Smooth muscle cell (in vitro differentiated cells): ENCODE results near the gene WDR26. TPM values are rescaled to one million over a fixed set of nuclear protein-coding genes. Genes with fewer than 3 reads are reported as not detected.

ENCODE experiments used
- DNase-seq: peaks from one replicate; lab custom pipeline; 2025; ENCODE audit not compliant: unreplicated experiment; lab: John Stamatoyannopoulos, UW
- H2AFZ ChIP-seq: fragments of 200-600 bp; sonication (generic); 2 replicates; pipeline ENCODE4 v1.6.0; 2016; ENCODE audit warnings: antibody characterized with exemption, low read depth, mild to moderate bottlenecking
- H3F3A ChIP-seq: fragments of 200-600 bp; sonication (generic); 2 replicates; pipeline ENCODE4 v1.6.0; 2017; ENCODE audit warnings: antibody characterized with exemption, low read depth
- H3K27ac ChIP-seq: fragments of 200-600 bp; sonication (generic); 2 replicates; pipeline ENCODE4 v1.5.1; 2016; ENCODE audit warnings: low read depth, mild to moderate bottlenecking
- H3K27me3 ChIP-seq: fragments of 200-600 bp; sonication (generic); 2 replicates; pipeline ENCODE4 v1.6.1; 2016; ENCODE audit warnings: low read depth, mild to moderate bottlenecking
- H3K36me3 ChIP-seq: fragments of 200-600 bp; sonication (generic); 2 replicates; pipeline ENCODE4 v1.5.1; 2016; ENCODE audit warnings: low read depth
- H3K4me1 ChIP-seq: fragments of 200-600 bp; sonication (generic); 2 replicates; pipeline ENCODE4 v1.5.1; 2016; ENCODE audit warnings: low read depth
- H3K4me2 ChIP-seq: fragments of 200-600 bp; sonication (generic); 2 replicates; pipeline ENCODE4 v1.6.0; 2016; ENCODE audit warnings: mild to moderate bottlenecking
- H3K4me3 ChIP-seq: fragments of 200-600 bp; sonication (generic); 2 replicates; pipeline ENCODE4 v1.5.1; 2016; ENCODE audit warnings: mild to moderate bottlenecking
- H3K79me2 ChIP-seq: fragments of 200-600 bp; sonication (generic); 2 replicates; pipeline ENCODE4 v1.6.0; 2016; ENCODE audit warnings: low read depth, mild to moderate bottlenecking
- H3K9ac ChIP-seq: fragments of 200-600 bp; sonication (generic); 2 replicates; pipeline ENCODE4 v1.6.0; 2016; ENCODE audit warnings: low read depth
- H3K9me3 ChIP-seq: fragments of 200-600 bp; sonication (generic); replicated peaks from 2 replicates; pipeline ENCODE4 v1.5.1; 2016; ENCODE audit warnings: low read depth
- H4K20me1 ChIP-seq: fragments of 200-600 bp; sonication (generic); 2 replicates; pipeline ENCODE4 v1.6.0; 2016; ENCODE audit warnings: low read depth
- WGBS: methylation state at CpG from one replicate; pipeline ENCODE4 v1.1.7; 2016; ENCODE audit warnings: low lambda C conversion rate; 5-methylcytosine and 5-hydroxymethylcytosine counted together
- polyA plus RNA-seq: library from polyadenylated mRNA; unstranded; fragments of >200 nt; fragmentation: Nextera tagmentation; extraction: Ambion mirVana; gene quantifications from 2 replicates; pipeline ENCODE4 v1.2.1, GENCODE V29; 2016
- total RNA-seq: library from RNA; depleted of rRNA; stranded (reverse); fragments of >200 nt; gene quantifications from 2 replicates; pipeline ENCODE4 v1.2.3, GENCODE V29; 2014
- TF ChIP-seq, protein P1 (sequence below): fragments of 200-600 bp; sonication (generic); IDR thresholded peaks from 2 replicates; pipeline ENCODE4 v1.5.1; 2017; ENCODE audit warnings: borderline replicate concordance, mild to moderate bottlenecking, antibody characterized with exemption; ENCODE audit not compliant: insufficient read depth, poor library complexity, severe bottlenecking

WDR26 gene
- total and polyA plus RNA-seq, 2 experiments from 2014 or later: 8.6 to 81.4 TPM

DNA sequence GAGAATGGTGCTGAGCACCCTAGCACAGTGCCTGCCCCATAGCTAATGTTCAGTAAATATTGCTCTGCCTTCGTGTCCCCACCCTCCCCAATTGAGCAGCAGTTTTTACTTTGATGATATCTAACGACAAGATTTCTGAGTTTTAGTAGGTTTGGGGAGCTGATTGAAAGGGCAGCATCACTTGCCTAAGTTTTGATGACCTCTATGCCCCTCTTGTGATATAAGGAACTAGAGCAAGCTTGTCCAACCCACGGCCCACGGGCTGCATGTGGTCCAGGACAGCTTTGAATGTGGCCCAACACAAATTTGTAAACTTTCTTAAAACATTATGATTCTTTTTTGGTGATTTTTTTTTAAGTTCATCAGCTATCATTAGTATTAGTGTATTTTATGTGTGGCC, 76.4 kb downstream of the WDR26 start:
- no peaks in the 10 kb centered on the region for H3F3A ChIP-seq
- no peaks in the 10 kb centered on the region for H3K9me3 ChIP-seq
- H3K27me3 ChIP-seq: no peaks in the 10 kb centered on the region
- TF ChIP-seq, protein P1, sequence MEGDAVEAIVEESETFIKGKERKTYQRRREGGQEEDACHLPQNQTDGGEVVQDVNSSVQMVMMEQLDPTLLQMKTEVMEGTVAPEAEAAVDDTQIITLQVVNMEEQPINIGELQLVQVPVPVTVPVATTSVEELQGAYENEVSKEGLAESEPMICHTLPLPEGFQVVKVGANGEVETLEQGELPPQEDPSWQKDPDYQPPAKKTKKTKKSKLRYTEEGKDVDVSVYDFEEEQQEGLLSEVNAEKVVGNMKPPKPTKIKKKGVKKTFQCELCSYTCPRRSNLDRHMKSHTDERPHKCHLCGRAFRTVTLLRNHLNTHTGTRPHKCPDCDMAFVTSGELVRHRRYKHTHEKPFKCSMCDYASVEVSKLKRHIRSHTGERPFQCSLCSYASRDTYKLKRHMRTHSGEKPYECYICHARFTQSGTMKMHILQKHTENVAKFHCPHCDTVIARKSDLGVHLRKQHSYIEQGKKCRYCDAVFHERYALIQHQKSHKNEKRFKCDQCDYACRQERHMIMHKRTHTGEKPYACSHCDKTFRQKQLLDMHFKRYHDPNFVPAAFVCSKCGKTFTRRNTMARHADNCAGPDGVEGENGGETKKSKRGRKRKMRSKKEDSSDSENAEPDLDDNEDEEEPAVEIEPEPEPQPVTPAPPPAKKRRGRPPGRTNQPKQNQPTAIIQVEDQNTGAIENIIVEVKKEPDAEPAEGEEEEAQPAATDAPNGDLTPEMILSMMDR: no peak
- DNase-seq: no peak
- H4K20me1 ChIP-seq: peaks cover 55% of the 10 kb centered on the region
- no peaks in the 10 kb centered on the region for H3K36me3 ChIP-seq
- H3K79me2 ChIP-seq: peaks cover 61% of the 10 kb centered on the region
- peak overlapping the region; percentile 81 for H3K4me3 ChIP-seq
- no peak overlapping the region for H3K27ac ChIP-seq
- H3K4me1 ChIP-seq: peaks cover 9% of the 10 kb centered on the region
- WGBS: 66% methylated on average over 4 of the region's 4 CpGs
- no peak overlapping the region for H3K9ac ChIP-seq
- H3K4me2 ChIP-seq: peak overlapping the region; percentile 92
- H2AFZ ChIP-seq: no peak overlapping the region

DNA sequence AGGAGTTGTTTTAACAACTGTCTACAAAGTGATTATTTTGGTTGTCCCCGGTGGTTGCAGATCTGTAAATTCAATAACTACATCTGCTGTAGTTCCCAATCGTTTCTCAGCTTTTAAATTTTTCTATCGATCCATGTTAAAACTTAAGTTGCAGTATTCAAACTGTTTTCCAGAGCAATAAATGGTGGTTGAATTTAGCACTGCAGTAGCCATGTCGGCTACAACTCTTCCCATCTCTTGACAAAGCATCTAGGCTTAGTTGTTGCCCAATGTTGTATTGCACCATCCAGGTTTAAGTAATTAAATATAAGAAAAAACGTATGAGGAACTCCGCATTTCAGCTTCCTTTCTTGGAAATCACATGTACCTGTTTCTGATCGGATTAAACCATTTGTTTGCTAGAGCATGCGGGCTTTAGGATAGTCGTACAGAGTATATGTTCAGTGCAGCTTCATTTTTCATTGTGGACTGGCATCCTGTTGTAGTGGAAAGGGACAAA, 76.9 kb downstream of the WDR26 start:
- peak overlapping the region; percentile 89 for H2AFZ ChIP-seq
- peak overlapping the region; percentile 92 for H3K4me2 ChIP-seq
- H3K79me2 ChIP-seq: peaks cover 56% of the 10 kb centered on the region
- peak overlapping the region; percentile 71 for H3K9ac ChIP-seq
- WGBS: 22% methylated on average over 9 of the region's 9 CpGs
- DNase-seq: no peak
- no peaks in the 10 kb centered on the region for H3F3A ChIP-seq
- H3K36me3 ChIP-seq: no peaks in the 10 kb centered on the region
- H3K4me3 ChIP-seq: peak overlapping the region; percentile 81
- no peaks in the 10 kb centered on the region for H3K27me3 ChIP-seq
- TF ChIP-seq, protein P1: no peak
- H3K4me1 ChIP-seq: peaks cover 9% of the 10 kb centered on the region
- H4K20me1 ChIP-seq: peaks cover 49% of the 10 kb centered on the region
- H3K27ac ChIP-seq: peak overlapping the region; percentile 47
- no peaks in the 10 kb centered on the region for H3K9me3 ChIP-seq

DNA sequence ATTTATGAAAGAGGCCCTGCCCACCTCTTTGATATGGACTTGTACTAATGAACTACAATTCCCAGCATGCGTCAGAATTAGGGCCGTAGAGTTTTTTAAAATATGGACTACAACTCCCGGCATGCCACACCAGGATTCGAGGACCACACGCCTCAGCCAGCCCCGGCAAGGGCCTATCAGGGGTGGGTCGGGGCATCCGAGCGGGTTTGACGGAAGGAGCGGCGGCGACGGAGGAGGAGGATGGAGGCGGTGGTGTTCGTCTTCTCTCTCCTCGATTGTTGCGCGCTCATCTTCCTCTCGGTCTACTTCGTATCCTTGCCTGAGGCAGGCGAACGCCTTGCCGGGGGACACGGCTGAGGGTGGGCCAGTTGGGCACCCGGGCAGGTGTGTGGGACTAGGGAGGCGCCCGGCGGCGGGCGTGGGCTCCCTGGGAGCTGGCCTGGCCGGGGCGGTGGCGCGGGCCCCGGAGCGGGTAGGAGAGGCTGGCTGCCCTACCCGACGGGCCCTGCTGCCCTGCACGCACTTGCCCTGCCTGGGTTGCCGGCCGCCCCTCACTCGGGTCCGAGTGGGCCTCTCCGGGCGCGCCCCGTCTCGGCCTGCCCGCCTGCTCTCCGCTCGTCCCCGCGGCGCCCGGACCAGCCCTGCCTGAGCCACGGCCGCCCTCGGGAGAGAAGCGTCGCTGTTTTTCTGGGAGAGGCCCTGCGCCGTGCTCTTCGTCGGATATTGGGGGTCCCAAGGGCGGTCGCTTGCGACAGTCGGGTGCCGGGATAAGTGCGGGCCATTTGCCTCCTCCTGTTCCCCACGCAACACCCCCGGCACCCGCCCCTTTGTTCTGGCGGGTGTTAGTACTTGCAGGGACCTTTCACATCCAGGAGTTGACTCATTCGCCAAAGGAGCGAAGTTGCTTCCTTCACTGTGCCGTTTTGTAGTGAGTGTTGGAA, 77.6 kb downstream of the WDR26 start, which contains the start of gene CNIH4:
TSS of gene CNIH4 (plus strand) at position 195 of the 941 bp plus-strand sequence. CDS start at position 241, 46 bp downstream.
- Histone ChIP-seq H3K79me2 (peaks cover 49% of the 10 kb centered on the region), H4K20me1 (peaks cover 43% of the 10 kb centered on the region), H2AFZ (peak within 1 kb of the TSS; percentile 89), H3F3A (no peaks in the 10 kb centered on the region), H3K27ac (peak within 1 kb of the TSS; percentile 47), H3K4me3 (peak within 1 kb of the TSS; percentile 81), H3K9me3 (no peaks in the 10 kb centered on the region), H3K4me1 (peaks cover 9% of the 10 kb centered on the region), H3K27me3 (no peaks in the 10 kb centered on the region), H3K9ac (peak within 1 kb of the TSS; percentile 71), H3K4me2 (peak within 1 kb of the TSS; percentile 92), H3K36me3 (no peaks in the 10 kb centered on the region)
- TF ChIP-seq, protein P1: no peak
- 1% methylated on average over 61 of the region's 78 CpGs for WGBS
- DNase-seq: peak; percentile 46
